GM21528 (cell line): Measurements from ENCODE around the gene LEO1.

Source experiments
- ATAC-seq: cut with Tn5 transposase; IDR thresholded peaks from one replicate; pipeline ENCODE4 v1.9.1; 2021; ENCODE audit warnings: mild to moderate bottlenecking, moderate library complexity; ENCODE audit not compliant: unreplicated experiment, low FRiP score

Gene LEO1

GRCh38 chr15:51935466-51936104 lies 36.0 kb downstream of the LEO1 start:
- ATAC-seq = peak; percentile 86

DNA sequence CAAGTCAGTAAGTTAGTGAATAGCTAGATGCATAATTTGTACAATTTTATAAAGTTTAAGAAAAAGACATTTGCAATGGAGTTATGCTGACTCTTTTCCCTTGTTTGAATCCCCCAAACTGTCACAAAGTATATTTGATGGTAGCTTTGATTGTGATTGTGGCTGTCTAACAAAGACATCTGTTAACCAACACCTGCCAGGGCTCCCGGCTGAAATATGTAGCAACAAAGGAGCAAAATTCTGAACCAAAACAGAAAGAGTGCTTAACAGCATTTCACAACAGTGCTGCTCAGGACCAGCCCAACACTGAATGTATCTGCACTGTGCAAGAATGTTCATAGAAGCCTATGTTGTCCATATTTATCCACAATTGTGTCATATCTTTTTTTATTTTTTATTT lies 39.4 kb downstream of the LEO1 start:
- no peak for ATAC-seq

GRCh38 chr15:51931638-51932037 lies 39.9 kb downstream of the LEO1 start:
- no peak for ATAC-seq

GRCh38 chr15:51931016-51931415 lies 40.6 kb downstream of the LEO1 start:
- ATAC-seq = no peak

DNA sequence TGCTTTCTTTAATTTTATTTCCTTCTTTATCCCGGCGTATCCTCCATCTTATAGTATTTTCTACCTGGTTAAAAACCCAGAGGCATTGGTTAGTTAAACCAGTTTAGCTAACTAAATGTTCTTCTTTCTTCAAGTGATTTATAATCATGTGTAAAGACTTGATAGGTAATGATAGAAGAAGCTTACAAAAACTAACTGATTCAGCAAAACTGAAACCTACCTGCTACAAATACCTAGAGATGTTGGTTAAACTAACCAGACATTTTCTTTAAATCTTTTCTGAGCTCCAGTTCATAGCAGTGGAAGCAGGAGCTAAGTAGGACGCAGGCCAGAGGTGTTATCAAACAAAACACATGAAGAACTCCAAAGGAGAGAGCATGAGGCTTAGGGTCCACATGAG lies 44.8 kb downstream of the LEO1 start:
- ATAC-seq = no peak

DNA sequence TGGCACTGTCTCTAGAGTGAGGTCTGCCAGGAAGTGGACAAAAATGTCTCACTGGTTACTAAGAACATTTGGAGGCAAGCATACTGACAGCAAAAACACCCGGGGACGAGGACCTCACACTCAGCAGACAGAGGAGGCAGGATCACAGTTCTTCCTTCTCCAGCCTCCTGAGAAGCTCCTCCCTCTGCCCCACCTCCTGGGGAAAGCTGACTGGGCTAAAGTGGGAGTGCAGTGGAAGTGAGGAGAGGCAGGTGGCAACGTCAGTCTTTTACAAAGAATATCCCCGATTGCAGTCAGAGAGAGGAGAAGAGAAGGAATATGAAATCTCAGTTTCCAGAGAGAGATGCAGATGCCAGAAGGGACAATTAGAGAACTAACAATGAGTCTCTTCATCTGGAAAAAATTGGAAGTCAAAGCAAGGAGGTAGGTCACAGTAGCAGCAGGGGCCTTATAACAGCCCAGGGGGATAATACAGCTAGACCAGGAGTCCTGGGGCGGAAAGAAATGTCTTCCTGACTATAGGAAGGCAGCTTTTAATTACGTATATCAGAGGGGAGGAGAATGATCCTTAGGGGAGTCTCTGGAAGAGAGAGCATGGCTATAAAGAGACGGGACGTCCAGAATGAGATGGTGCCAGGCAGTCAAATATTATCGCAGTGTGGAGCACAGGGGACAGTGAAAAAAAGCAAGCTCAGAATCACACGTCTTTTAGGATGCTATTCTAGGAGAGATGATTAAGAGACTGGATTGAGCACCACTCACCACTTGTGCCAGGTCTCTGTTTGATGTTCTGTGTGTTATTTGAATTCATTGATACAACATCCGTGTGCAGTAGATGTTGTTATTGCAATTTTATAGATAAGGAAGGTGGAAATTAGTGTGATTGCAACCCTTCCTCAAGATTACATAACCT lies 47.2 kb downstream of the LEO1 start:
- ATAC-seq = no peak

- ATAC-seq = no peak
Observed at GRCh38 chr15:51917493-51917892, 54.1 kb downstream of the LEO1 start.

- no peak for ATAC-seq
Observed at GRCh38 chr15:51912528-51912927, 59.0 kb downstream of the LEO1 start.

DNA sequence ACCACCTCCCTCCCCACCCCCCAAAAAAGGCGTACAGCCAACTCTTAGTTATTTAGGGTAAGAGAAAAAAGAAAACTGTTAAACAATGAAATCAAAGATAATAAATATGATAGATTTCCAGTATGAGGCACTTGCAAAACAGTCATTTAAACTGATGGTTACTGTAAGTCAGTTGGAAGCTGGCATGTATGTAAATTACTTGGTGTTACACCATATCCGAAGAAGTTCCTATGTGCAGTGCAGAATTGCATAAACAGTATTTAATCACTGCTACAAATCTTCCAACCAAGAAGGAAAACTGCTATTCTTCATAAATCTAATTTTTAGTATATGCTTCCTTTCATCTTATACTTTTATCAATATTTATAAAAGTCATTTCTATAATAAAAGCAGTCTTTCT lies 62.0 kb downstream of the LEO1 start:
- ATAC-seq = no peak

DNA sequence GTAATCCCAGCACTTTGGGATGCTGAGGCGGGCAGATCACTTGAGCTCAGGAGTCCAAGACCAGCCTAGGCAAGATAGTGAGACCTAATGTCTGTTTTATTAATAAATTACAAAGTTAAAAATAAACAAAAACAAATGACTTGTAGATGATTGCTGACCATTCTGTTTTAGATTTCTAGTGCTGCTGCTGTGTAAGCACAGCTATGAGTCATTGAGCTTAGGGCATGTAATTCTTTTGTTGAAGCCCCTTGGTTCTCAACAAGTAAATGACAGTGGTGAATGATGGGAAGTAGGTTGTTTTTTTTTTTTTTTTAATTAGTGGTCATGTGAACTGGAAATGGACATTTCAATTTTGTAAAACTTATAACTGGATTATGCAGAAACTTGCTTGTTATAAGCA lies 63.3 kb downstream of the LEO1 start:
- ATAC-seq = no peak

DNA sequence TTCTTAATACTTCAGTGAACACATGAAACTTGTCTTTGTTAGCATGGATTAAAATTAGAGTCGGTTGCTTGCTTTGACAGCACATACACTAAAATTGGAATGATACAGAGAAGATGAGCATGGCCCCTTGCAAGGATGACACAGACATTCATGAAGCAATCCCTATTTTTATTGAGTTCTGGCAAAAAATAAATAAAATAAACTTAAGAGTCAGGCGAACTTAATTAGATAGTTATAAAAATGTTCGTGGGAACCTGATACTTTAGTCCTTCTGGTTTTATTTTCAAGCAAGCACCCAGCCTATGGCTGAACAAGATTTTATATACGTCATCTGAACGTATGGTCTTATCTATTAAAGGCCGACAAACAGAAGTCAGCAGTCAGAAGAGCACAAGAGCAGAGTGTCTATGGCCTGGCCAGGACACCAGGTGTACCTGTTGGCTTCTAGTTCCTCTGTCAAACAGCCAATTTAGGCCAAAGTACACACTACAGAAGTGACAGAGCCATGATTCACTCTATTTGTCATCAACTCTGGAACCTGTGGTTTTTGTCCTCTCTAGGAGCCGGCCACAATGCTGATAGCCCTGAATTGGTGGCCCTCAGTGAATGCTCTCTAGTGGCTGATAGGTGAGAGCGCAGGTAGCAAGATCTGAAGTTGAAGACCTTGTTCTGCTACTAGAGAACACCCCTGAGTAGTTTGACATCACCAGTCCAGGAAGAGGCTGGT lies 64.3 kb downstream of the LEO1 start:
- ATAC-seq = no peak

DNA sequence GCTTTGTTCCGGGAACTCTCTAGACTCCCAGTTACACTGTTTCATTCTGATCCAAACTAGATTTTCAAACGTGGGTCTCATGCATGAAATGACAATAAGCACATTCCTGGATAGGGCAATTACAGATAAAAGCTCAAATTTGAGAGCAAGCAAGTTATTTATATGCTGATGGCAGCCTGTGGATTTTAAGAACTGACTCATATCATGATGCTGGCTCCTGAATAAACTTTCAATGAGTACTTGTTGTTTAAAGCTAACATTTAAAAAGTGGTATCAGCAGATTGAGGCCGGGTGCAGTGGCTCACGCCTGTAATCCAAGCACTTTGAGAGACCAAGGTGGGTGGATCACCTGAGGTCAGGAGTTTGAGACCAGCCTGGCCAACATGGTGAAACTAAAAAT lies 66.6 kb downstream of the LEO1 start:
- ATAC-seq = no peak

GRCh38 chr15:51904421-51904820 lies 67.2 kb downstream of the LEO1 start:
- ATAC-seq = no peak

DNA sequence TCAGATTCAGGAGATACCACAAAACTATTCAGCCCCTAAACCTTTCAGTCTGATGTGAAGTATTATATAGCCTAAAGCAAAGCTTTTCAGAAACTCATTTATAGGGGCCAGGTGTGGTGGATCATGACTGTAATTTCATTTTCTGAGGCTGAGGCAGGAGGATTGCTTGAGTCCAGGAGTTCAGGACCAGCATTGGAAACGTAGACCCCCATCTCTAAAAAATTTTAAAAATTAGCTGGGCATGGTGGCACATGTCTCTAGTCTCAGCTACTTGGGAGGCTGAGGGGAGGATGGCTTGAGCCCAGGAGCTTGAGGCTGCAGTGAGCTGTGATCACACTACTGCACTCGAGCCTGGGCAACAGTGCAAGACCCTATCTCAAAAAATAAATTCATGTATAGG lies 82.1 kb downstream of the LEO1 start:
- no peak for ATAC-seq

DNA sequence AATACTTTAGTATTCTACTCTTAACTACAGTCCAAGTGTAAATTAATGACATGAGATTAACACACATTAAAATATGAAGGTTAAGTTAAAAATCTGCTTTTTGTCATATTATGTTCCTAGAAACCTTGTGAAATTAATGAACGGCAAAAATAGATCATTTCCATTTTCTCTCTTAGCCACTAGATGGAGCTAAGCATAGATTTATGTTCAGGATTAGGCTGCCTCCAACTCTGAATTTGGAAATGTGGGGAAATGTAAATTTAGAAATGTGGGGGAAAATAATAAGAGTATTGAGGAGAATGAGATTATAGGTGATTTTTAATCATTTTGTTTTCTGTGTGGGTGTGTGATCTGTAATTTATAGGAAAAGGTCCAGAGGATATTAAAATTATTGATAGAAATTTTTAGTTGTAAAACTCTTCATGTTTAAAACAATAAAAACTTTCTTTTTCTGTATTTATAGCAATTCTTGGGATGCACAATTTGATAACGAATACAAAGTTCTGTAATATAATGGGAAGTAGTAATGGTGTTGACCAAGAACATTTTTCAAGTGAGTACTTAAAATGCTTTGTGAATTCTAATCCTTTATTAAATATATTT lies 82.9 kb downstream of the LEO1 start:
- no peak for ATAC-seq
